Activated T-cell treated with anti-CD3 and anti-CD28 coated beads, Interleukin-2, amount 50 U/mL, for 48 hours (primary cell): ENCODE data around the gene HSD17B8.

Source experiments
- DNase-seq, 2 experiments: peaks; one replicate each; pipeline ENCODE4 v3.0.0-alpha.2; 2020

HSD17B8 gene

GRCh38 chr6:33204415-33205190 is at the start of gene HSD17B8:
HSD17B8 (plus strand) TSS chr6:33204655; CDS start chr6:33204669, 14 bp downstream.
- DNase-seq, result peak; percentile 96 to 97

- no peak for DNase-seq
Observed at GRCh38 chr6:33156561-33156960, 47.9 kb upstream of the HSD17B8 start.

GRCh38 chr6:33156964-33157363 is 47.5 kb upstream of the HSD17B8 start:
- no peak for DNase-seq

- no peak for DNase-seq
Observed at GRCh38 chr6:33160096-33160495, 44.4 kb upstream of the HSD17B8 start.

DNA sequence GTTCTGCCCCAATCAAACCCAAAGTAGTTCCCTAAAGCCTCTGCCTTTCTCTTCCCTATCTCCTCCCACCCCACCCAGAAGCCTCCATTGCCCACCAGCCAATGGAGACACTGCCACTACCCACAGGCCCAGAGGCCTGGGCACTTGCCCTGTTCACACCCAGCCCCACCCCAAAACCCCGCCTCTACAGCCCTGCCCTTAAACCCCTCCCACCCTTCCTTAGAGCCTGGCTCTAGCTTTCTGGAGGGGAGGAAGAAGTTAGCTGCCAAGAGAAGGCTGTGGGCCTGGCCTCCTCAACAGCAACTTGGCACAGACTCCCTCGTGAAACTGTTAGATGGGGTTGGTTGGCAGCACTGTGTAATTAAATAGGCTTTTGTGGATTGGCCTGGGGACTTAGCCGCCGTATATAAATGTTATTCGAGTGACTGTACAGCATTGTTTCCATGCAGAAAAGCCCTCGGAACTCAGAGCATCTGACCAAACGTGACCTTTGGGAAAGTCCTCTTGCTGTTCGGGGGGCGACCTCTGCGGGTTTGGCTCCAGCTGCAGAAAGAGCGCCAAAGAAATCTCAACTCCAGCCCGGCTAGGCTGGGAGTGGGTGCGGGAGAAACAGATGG is 43.6 kb upstream of the HSD17B8 start:
- peak in 1 of 2 experiments; percentile 20 for DNase-seq

GRCh38 chr6:33161354-33162331 is 42.8 kb upstream of the HSD17B8 start:
- peak; percentile 92 to 93 for DNase-seq

GRCh38 chr6:33163540-33163939 is 40.9 kb upstream of the HSD17B8 start:
- DNase-seq, result no peak

DNA sequence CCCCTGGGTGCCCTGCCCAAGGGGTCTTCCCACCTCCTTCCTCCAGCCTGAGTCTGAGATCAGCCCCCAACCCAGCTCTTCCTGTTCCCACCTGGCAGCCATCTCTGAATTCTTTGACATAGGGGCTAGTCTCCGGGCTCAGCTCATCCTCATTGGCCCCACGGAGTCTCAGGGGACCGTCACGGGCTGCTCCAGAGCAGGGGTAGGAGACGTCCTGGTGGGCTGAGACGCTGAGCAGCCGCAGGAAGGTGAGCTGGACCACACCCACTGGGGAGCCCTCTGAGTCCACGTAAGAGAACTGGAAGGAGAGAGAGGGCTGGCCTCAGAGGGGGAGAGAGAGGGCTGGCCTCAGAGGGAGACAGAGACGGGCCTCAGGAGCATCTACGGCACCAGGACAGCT is 40.3 kb upstream of the HSD17B8 start:
- DNase-seq, result no peak

GRCh38 chr6:33164665-33165373 is 39.6 kb upstream of the HSD17B8 start:
- no peak for DNase-seq

- DNase-seq, result no peak
Observed at GRCh38 chr6:33165581-33166258, 38.7 kb upstream of the HSD17B8 start.

GRCh38 chr6:33166363-33166762 is 38.1 kb upstream of the HSD17B8 start:
- no peak for DNase-seq

DNA sequence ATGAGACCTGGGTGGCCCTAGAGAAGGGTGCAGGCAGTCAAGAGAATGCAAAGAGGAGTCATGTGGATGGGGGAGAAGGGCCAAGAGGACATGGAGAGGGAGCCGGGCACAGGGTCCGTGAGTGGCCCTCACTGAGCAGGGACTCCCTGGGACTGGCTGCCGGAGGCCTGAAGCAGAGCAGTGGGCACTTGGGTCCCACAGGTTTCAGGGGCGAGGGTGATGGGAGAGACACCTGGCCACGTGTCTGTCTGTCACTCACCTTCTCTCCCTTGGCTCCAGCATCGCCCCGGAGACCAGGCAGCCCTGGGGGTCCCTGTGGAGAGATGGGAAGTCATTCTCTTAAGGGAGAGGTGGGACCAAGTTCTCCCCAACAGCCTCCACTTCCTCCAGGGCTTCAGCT is 37.6 kb upstream of the HSD17B8 start:
- DNase-seq, result no peak

DNA sequence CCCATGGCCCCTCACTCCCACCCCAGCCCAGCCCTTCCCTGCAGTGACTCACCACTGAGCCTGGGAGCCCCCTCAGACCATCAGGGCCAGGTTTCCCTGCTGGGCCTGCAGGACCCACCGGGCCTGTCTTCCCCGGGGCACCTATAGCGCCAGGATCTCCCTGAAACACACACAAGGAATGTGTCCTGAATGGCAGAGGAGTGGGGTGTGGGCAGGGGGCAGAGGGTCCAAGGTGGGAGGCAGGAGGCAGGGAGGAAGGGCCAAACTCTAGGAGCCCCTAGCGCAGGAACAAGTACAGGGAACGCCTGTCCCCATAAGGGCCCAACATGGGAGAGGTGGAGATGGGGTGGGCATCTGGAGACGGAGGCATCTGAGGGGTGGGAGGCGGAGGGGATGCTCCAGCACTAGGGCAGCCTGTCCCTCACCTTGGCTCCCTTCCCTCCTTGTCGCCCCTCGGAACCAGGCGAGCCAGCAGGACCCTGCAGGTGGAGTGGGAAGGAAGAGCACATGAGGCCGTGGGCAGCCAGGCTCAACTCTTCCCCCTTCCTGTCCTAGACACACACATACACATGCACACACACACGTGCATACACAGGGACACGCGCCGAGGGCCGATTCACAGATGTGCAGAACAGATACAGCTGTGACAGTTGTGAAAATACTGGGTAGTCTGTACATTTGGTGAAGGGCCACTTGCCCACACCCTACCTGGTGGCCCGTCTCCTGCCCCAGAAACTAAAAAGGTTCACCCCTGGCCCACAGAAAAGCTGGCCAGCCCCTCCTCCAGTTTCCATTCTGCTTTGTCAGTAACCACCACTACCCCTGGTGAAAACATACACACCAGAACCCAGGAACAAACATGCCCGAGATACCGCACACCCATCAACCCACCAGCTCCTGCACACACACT is 36.8 kb upstream of the HSD17B8 start:
- DNase-seq, result no peak

GRCh38 chr6:33168284-33168601 is 36.2 kb upstream of the HSD17B8 start:
- DNase-seq, result no peak

DNA sequence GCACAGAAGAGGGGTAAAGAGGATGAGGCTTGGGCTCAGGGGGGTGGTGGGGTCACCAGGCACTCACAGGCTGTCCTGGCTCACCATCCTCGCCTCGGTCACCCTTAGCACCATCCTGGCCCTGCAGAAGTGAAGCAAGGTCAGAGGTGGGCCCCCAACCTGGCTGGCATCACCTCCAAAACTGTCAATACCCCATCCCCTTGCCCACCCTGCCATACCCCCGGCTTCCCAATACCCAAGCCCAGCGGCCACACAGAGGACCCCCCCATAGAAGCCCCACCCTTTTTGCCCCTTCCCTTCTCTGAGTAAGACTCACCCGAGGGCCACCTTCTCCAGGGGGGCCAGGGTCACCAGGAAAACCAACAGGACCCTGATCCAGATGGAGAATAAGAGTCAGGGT is 35.8 kb upstream of the HSD17B8 start:
- DNase-seq, result no peak

- no peak for DNase-seq
Observed at GRCh38 chr6:33169291-33170175, 34.9 kb upstream of the HSD17B8 start.

GRCh38 chr6:33170176-33171015 is 34.1 kb upstream of the HSD17B8 start:
- no peak for DNase-seq

- DNase-seq, result no peak
Observed at GRCh38 chr6:33171016-33171879, 33.2 kb upstream of the HSD17B8 start.
